PC-3 (cell line): ENCODE measurements around the gene PRICKLE1. TPM values are rescaled to one million over a fixed set of nuclear protein-coding genes. Genes with fewer than 3 reads are reported as not detected.

Experiments used
- ATAC-seq: fragments of 200-7000 bp; cut with Tn5 transposase; 2 replicates; pipeline ENCODE4 v1.9.1; 2020; ENCODE audit warnings: mild to moderate bottlenecking, moderate library complexity
- BruUV-seq: library from RNA; stranded (reverse); fragments of 400-500 nt; replicated peaks from 2 replicates; lab custom pipeline; 2021; lab: Mats Ljungman, UMichigan
- CTCF ChIA-PET: fragments of 300-600 bp; sonication (Branson Sonifier 250); formaldehyde crosslinking; loops from one replicate; lab custom pipeline; 2022; ENCODE audit warnings: antibody characterized with exemption; lab: Charles Lee
- POLR2A ChIA-PET: fragments of 300-600 bp; sonication (Branson Sonifier 250); formaldehyde crosslinking; loops from one replicate; lab custom pipeline; 2022; ENCODE audit warnings: antibody characterized with exemption; ENCODE audit not compliant: unreplicated experiment; lab: Charles Lee
- DNase-seq: peaks from one replicate; pipeline ENCODE4 v3.0.0-alpha.2; 2015
- H2AFZ ChIP-seq: fragments of 300-600 bp; sonication (generic); 2 replicates; pipeline ENCODE4 v1.6.0; 2016; ENCODE audit warnings: antibody characterized with exemption, low read length
- H3F3A ChIP-seq: fragments of 300-600 bp; sonication (generic); one replicate; pipeline ENCODE4 v1.6.0; 2017; ENCODE audit warnings: antibody characterized with exemption, low read length, control low read depth, mild to moderate bottlenecking; ENCODE audit not compliant: unreplicated experiment
- H3K27ac ChIP-seq: fragments of 300-600 bp; sonication (generic); 2 replicates; pipeline ENCODE4 v1.5.1; 2016; ENCODE audit warnings: mild to moderate bottlenecking, low read length
- H3K27me3 ChIP-seq: fragments of 300-600 bp; sonication (generic); 2 replicates; pipeline ENCODE4 v1.6.1; 2016; ENCODE audit warnings: low read length, mixed read lengths
- H3K36me3 ChIP-seq: fragments of 300-600 bp; sonication (generic); 2 replicates; pipeline ENCODE4 v1.6.1; 2016; ENCODE audit warnings: low read depth, mixed run types, low read length, mixed read lengths
- H3K4me1 ChIP-seq: fragments of 300-600 bp; sonication (generic); 2 replicates; pipeline ENCODE4 v1.5.1; 2016; ENCODE audit warnings: low read length; ENCODE audit not compliant: insufficient read depth
- H3K4me2 ChIP-seq: fragments of 300-600 bp; sonication (generic); 2 replicates; pipeline ENCODE4 v1.6.0; 2016; ENCODE audit warnings: low read length
- H3K4me3 ChIP-seq: fragments of 300-600 bp; sonication (generic); 2 replicates; pipeline ENCODE4 v1.5.1; 2016; ENCODE audit warnings: mild to moderate bottlenecking, low read length, mixed read lengths
- H3K79me2 ChIP-seq: fragments of 300-600 bp; sonication (generic); 2 replicates; pipeline ENCODE4 v1.6.1; 2017; ENCODE audit warnings: low read length, mixed read lengths
- H3K9ac ChIP-seq: fragments of 300-600 bp; sonication (generic); 2 replicates; pipeline ENCODE4 v1.6.0; 2016; ENCODE audit warnings: mild to moderate bottlenecking, low read length
- H3K9me2 ChIP-seq: fragments of 300-600 bp; sonication (generic); replicated peaks from 2 replicates; pipeline ENCODE4 v1.6.1; 2016; ENCODE audit warnings: mixed run types, low read length, mixed read lengths
- H3K9me3 ChIP-seq: fragments of 300-600 bp; sonication (generic); 2 replicates; pipeline ENCODE4 v1.6.1; 2016; ENCODE audit warnings: low read length, mixed read lengths
- H4K20me1 ChIP-seq: fragments of 300-600 bp; sonication (generic); 2 replicates; pipeline ENCODE4 v1.6.1; 2016; ENCODE audit warnings: low read length, mixed read lengths
- CTCF ChIP-seq: fragments of 300-600 bp; sonication (generic); conservative IDR thresholded peaks from 2 replicates; pipeline ENCODE4 v1.5.1; 2017; ENCODE audit warnings: antibody characterized with exemption, low read depth, mild to moderate bottlenecking, low read length
- EZH2 ChIP-seq: fragments of 300-600 bp; sonication (generic); IDR thresholded peaks from one replicate; pipeline ENCODE4 v1.6.1; 2017; ENCODE audit warnings: antibody characterized with exemption, mild to moderate bottlenecking, low read length; ENCODE audit not compliant: unreplicated experiment
- EZH2phosphoT487 ChIP-seq: fragments of 300-600 bp; sonication (generic); IDR thresholded peaks from 2 replicates; pipeline ENCODE4 v1.6.1; 2018; ENCODE audit warnings: mild to moderate bottlenecking, antibody characterized with exemption, low read length, borderline replicate concordance
- intact Hi-C: fragments of 100-400 bp; cut with micrococcal nuclease; formaldehyde crosslinking; loops from 2 replicates; pipeline ENCODE4 v1.9.0; 2023
- total RNA-seq: library from RNA; depleted of rRNA; stranded (reverse); fragments of >200 nt; gene quantifications from 2 replicates; pipeline ENCODE4 v1.2.3, GENCODE V29; 2014

Gene PRICKLE1
- total RNA-seq, 1 experiment from 2014 or later = 17.2 TPM

- no TSS peak for BruUV-seq
- Histone ChIP-seq H3K4me1 (no peaks in the 10 kb centered on the region), H3K4me2 (no peak overlapping the region), H3K27ac (no peak overlapping the region), H2AFZ (no peak overlapping the region), H3K9me2 (no peaks in the 10 kb centered on the region), H4K20me1 (peaks cover 4% of the 10 kb centered on the region; the same call in 1 of the 2 replicates), H3K4me3 (no peak overlapping the region), H3K27me3 (no peaks in the 10 kb centered on the region), H3K36me3 (no peaks in the 10 kb centered on the region), H3F3A (no peaks in the 10 kb centered on the region), H3K79me2 (peaks cover 80% of the 10 kb centered on the region), H3K9ac (no peak overlapping the region), H3K9me3 (no peaks in the 10 kb centered on the region)
- no peak for ATAC-seq
- no peak for DNase-seq
- CTCF ChIA-PET = no interaction called here
- intact Hi-C loops = no loop called here
- TF ChIP-seq EZH2phosphoT487 (no peak), EZH2 (no peak), CTCF (no peak)
- POLR2A ChIA-PET = no interaction called here
Measured at GRCh38 chr12:42576374-42576773, 13.2 kb downstream of the PRICKLE1 start.

GRCh38 chr12:42575717-42576116 lies 13.8 kb downstream of the PRICKLE1 start:
- H3K4me2 ChIP-seq = no peak overlapping the region
- ChIA-PET CTCF (no interaction called here), POLR2A (no interaction called here)
- H3K27me3 ChIP-seq = no peaks in the 10 kb centered on the region
- ATAC-seq = peak; percentile 27; the same call in 1 of the 2 replicates
- H3K27ac ChIP-seq = no peak overlapping the region
- H3K9me2 ChIP-seq = no peaks in the 10 kb centered on the region
- H3K79me2 ChIP-seq = peaks cover 79% of the 10 kb centered on the region
- no peak for DNase-seq
- H2AFZ ChIP-seq = no peak overlapping the region
- no peaks in the 10 kb centered on the region for H3K9me3 ChIP-seq
- TF ChIP-seq CTCF (no peak), EZH2 (no peak), EZH2phosphoT487 (no peak)
- no peak overlapping the region for H3K9ac ChIP-seq
- no peaks in the 10 kb centered on the region for H3K4me1 ChIP-seq
- no TSS peak for BruUV-seq
- peaks cover 1% of the 10 kb centered on the region; the same call in 1 of the 2 replicates for H4K20me1 ChIP-seq
- H3K36me3 ChIP-seq = no peaks in the 10 kb centered on the region
- no peaks in the 10 kb centered on the region for H3F3A ChIP-seq
- no peak overlapping the region for H3K4me3 ChIP-seq
- intact Hi-C loops = no loop called here

GRCh38 chr12:42574851-42575266 lies 14.7 kb downstream of the PRICKLE1 start:
- TF ChIP-seq EZH2phosphoT487 = no peak
- no peak for TF ChIP-seq CTCF
- TF ChIP-seq EZH2 = no peak
- Histone ChIP-seq H3K9me2 (no peaks in the 10 kb centered on the region), H3K27ac (no peak overlapping the region), H3K9ac (no peak overlapping the region), H3K79me2 (peaks cover 71% of the 10 kb centered on the region), H2AFZ (no peak overlapping the region), H3K4me2 (no peak overlapping the region), H3K4me3 (no peak overlapping the region), H3F3A (no peaks in the 10 kb centered on the region), H3K9me3 (no peaks in the 10 kb centered on the region), H3K36me3 (no peaks in the 10 kb centered on the region), H3K4me1 (peaks cover 1% of the 10 kb centered on the region), H3K27me3 (no peaks in the 10 kb centered on the region), H4K20me1 (no peaks in the 10 kb centered on the region)
- POLR2A ChIA-PET = no interaction called here
- CTCF ChIA-PET = no interaction called here
- intact Hi-C loops = loop anchor here (5.0 kb wide), 1 partner anchor 707 kb away; no protein-coding TSS in a partner anchor
- DNase-seq = no peak
- no TSS peak for BruUV-seq
- peak; percentile 45 for ATAC-seq
